ENCODE results near the gene ARAP1. TPM values are rescaled to one million over a fixed set of nuclear protein-coding genes. Genes with fewer than 3 reads are reported as not detected.

ARAP1 gene
- total RNA-seq, 1 donor from 2014 or later = 49.5 TPM

GRCh38 chr11:72740060-72740424 is 12.2 kb downstream of the ARAP1 start:
- Histone ChIP-seq H3K36me3 (ENCODE audit: control insufficient read depth, insufficient read depth, low read length) (no peaks in the 10 kb centered on the region), H3K4me3 (ENCODE audit: low read depth, low read length) (no peak overlapping the region), H3K27me3 (ENCODE audit: control insufficient read depth, insufficient read depth, low read length) (no peaks in the 10 kb centered on the region)
- FAIRE-seq (no peak), DNase-seq (ENCODE audit: low read depth) (no peak)
- TF ChIP-seq, protein P1, sequence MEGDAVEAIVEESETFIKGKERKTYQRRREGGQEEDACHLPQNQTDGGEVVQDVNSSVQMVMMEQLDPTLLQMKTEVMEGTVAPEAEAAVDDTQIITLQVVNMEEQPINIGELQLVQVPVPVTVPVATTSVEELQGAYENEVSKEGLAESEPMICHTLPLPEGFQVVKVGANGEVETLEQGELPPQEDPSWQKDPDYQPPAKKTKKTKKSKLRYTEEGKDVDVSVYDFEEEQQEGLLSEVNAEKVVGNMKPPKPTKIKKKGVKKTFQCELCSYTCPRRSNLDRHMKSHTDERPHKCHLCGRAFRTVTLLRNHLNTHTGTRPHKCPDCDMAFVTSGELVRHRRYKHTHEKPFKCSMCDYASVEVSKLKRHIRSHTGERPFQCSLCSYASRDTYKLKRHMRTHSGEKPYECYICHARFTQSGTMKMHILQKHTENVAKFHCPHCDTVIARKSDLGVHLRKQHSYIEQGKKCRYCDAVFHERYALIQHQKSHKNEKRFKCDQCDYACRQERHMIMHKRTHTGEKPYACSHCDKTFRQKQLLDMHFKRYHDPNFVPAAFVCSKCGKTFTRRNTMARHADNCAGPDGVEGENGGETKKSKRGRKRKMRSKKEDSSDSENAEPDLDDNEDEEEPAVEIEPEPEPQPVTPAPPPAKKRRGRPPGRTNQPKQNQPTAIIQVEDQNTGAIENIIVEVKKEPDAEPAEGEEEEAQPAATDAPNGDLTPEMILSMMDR (IDR thresholded peaks at IDR 0.05; ENCODE audit: insufficient read depth, low read length, severe bottlenecking) = no peak

- TF ChIP-seq, protein P1 (IDR thresholded peaks at IDR 0.05; ENCODE audit: insufficient read depth, low read length, severe bottlenecking) = no peak
- DNase-seq (ENCODE audit: low read depth) (no peak), FAIRE-seq (no peak)
- H3K4me3 ChIP-seq (ENCODE audit: low read depth, low read length) = no peak overlapping the region
- no peaks in the 10 kb centered on the region for H3K27me3 ChIP-seq (ENCODE audit: control insufficient read depth, insufficient read depth, low read length)
- no peaks in the 10 kb centered on the region for H3K36me3 ChIP-seq (ENCODE audit: control insufficient read depth, insufficient read depth, low read length)
Measured at GRCh38 chr11:72739240-72740059, 12.8 kb downstream of the ARAP1 start.

DNA sequence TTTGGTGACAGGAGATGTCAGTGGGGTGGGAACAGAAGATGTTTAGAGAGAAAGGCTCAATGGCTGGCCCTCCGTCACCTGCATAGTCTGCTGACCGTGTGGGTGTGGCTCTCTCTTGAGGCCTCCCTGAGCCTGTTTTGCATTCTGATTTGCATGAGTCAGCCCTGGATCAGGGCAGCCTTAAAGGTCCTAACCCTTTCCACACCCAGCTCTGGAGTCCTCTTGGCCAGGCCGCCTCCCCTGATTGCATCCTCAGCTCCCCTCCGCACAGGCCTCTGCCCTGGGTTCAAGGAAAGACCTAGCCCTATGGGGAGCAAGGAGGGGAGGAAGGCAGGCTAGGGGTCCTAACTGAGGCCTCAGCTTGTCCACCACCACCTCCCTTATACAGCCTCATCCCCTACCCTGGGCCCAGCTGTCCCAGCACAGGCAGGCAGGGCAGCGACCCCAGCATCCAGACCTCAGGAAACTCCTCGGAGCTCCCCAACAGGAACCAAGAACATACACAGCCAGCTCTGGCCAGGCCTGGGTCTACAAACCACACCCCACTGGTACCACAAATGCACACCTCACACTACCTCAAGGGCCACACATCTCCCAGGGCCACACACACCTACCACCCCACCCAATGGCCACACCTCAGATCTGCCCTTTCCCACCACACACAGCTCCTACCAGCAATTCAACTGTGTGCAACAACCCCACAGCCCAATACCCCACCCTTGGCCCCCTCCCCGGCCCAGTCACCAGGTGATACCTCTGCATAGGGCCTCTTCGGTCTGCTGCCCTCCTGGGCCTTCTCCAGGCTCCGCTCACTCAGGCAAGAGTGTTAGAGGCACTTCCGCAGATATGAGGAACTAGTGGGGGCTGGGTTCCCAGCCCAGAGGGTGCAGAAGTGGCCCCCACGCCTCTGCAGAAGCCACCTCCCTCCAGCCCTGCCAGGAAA is 13.7 kb downstream of the ARAP1 start:
- TF ChIP-seq, protein P1 (IDR thresholded peaks at IDR 0.05; ENCODE audit: insufficient read depth, low read length, severe bottlenecking) = no peak
- DNase-seq (ENCODE audit: low read depth) (peak; percentile 48), FAIRE-seq (no peak)
- Histone ChIP-seq H3K27me3 (ENCODE audit: control insufficient read depth, insufficient read depth, low read length) (no peaks in the 10 kb centered on the region), H3K4me3 (ENCODE audit: low read depth, low read length) (no peak overlapping the region), H3K36me3 (ENCODE audit: control insufficient read depth, insufficient read depth, low read length) (no peaks in the 10 kb centered on the region)

- H3K4me3 ChIP-seq (ENCODE audit: low read depth, low read length) = no peak overlapping the region
- no peak for FAIRE-seq
- DNase-seq (ENCODE audit: low read depth) = no peak
- no peaks in the 10 kb centered on the region for H3K36me3 ChIP-seq (ENCODE audit: control insufficient read depth, insufficient read depth, low read length)
- H3K27me3 ChIP-seq (ENCODE audit: control insufficient read depth, insufficient read depth, low read length) = no peaks in the 10 kb centered on the region
- TF ChIP-seq, protein P1 (IDR thresholded peaks at IDR 0.05; ENCODE audit: insufficient read depth, low read length, severe bottlenecking) = no peak
Measured at GRCh38 chr11:72737336-72737735, 14.9 kb downstream of the ARAP1 start.

GRCh38 chr11:72736452-72737069 is 15.6 kb downstream of the ARAP1 start:
- Histone ChIP-seq H3K4me3 (ENCODE audit: low read depth, low read length) (no peak overlapping the region), H3K36me3 (ENCODE audit: control insufficient read depth, insufficient read depth, low read length) (no peaks in the 10 kb centered on the region), H3K27me3 (ENCODE audit: control insufficient read depth, insufficient read depth, low read length) (no peaks in the 10 kb centered on the region)
- TF ChIP-seq, protein P1 (IDR thresholded peaks at IDR 0.05; ENCODE audit: insufficient read depth, low read length, severe bottlenecking) = no peak
- FAIRE-seq (no peak), DNase-seq (ENCODE audit: low read depth) (peak; percentile 88)

Measured in bronchial epithelial cell (primary cell).